ENCODE measurements around the gene DCX.

The DCX gene

DNA sequence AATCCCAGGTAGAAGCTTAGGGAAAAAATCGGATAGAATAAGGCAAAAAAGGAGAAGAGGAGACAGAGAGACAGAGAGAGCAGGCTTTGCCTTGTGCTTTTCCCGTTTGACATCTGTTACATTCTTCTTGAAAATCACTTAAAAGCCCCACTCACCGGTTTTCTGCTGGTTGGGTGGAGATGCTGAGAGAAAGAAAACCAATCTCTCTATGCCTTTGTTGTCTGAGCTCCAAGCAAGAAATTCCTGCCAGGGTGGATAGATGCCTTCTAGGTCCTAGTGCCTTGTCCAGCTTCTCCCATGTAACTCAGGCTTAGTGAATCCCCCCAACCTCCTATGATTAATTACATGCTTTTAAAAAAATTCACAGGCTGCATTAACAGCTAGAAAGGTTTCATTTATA lies at the start of gene DCX:
TSS of gene DCX (minus strand) at position 210 of the 400 bp plus-strand sequence. CDS start 1,794 bp downstream, outside the sequence.
- DNase-seq, result no peak

GRCh38 chrX:111460607-111461006 lies 48.6 kb upstream of the DCX start:
- DNase-seq, result no peak

DNA sequence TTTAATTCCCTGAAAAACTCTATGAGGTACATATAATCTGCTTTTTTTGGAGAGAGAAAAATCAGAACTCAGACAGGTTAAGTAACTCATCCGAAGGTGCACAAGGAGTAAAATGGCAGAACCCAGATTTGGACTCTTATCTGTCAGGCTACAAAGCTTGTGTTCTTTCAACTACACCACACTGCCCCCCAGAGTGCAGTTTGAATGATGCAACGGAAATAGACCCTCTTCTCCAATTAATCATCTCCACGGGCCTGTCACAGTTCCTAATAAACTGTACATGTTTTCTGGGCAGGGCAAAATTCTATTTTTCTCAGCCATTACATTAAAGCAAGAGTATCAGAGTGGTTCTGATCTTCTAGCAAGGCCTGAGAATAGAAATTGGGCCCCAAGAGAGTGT lies 35.3 kb upstream of the DCX start:
- peak; percentile 69 for DNase-seq

GRCh38 chrX:111445485-111445884 lies 33.5 kb upstream of the DCX start:
- DNase-seq, result peak; percentile 60

- DNase-seq, result peak; percentile 38
Measured at GRCh38 chrX:111444881-111445280, 32.9 kb upstream of the DCX start.

- DNase-seq, result no peak
Measured at GRCh38 chrX:111443946-111444345, 32.0 kb upstream of the DCX start.

- no peak for DNase-seq
Measured at GRCh38 chrX:111442791-111443190, 30.8 kb upstream of the DCX start.

GRCh38 chrX:111435469-111435868 lies 23.5 kb upstream of the DCX start:
- DNase-seq, result no peak

DNA sequence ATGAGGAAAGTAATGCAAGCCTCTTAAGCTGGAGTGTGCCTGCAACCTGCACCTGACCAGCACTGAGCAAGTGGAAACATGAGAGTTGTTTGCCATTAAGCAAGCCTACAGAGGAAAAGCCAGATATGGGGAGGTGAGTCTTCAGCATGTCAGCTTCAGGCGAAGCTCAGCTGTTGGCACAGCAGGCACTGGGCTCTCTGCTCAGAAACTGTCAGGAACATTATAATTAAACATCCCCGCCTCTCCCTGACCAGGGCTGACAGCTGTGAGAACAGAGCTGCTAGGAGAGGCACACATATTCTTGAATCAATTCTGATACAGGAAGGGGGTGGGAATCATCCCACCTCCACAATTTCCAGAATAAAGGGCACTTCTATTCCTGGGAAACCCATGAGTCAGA lies 19.0 kb upstream of the DCX start:
- DNase-seq, result no peak

DNA sequence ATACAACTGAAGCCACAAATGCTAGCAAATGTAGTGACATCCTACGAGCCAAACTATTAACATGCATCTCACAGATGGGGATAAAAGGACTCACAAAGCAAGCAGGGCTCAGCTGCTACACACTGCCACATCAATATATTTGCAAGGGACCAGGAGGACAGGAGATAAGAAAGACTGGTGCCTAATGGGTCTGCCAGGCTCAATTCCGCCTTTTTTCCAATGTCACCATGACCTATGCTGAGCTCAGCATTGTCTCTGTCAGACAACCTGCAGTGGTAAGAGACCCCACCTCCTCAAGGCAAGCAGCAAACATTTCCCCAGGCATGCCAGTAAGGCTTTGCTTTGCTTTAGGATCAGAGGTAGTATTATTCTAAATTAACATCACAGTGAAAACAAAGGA lies 435 bp downstream of the DCX start:
- no peak for DNase-seq

DNA sequence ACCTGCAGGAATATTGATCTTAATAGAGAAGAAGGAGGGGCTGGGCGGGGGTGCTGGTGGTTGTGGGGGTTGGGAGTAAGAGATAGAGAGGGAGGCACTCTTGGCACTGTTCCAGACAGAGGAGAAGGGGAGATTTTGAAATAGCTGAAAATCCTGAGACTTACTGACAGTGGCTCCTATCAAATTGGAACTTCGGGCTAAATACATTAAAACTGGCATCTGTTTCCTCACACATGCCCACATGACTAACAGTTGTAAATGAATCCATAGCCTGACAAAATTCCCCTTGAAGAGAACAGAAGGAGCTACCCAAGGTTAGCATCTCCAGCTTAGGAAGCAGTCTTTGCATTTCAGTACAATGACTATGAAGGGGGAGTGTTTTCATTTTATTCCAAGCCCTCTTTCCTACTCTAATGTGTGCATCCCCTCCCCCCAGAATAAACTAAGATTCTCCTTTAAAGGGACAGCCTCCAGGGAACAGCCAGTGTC lies 1.4 kb downstream of the DCX start:
- no peak for DNase-seq

DNA sequence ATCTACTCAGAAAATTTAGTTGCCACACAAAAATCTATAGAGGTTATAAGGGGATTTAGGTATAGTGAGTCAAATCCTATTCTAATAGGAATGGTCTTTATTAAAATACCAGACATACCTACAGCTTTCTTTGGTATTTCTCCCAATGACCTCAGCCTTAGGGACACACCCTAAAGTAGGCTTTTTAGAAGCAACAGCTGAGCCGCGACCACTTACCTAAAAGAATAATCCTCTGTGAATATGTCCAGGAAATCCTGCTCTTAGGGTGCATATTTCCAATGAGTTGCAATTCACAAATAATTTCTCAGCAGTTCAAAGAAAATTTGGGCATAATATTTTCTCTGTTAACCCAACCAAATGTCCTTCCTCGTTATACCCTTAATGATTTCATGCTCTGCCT lies 2.7 kb downstream of the DCX start:
- DNase-seq, result no peak

GRCh38 chrX:111407948-111408347 lies 4.0 kb downstream of the DCX start:
- DNase-seq, result no peak

DNA sequence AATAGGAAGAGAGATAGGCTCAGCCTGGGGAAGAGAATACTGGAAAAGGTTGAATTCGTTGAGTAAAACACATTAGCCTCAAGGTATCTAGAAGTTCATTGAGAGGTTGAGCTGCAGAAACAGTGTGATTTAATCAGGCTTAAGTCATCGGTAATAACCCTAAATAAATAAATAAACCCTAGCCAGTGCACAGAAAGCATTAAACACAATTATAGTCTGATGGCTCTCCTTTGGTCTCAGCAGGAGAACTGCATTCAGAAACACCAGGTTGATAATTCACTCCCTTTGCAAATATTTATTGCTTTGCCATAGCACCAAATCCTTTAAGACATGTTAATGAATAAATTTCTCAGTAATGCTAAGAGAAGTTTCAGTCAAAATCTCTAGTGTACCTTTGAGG lies 9.6 kb downstream of the DCX start:
- DNase-seq, result no peak

- DNase-seq, result no peak
Measured at GRCh38 chrX:111395149-111395548, 16.8 kb downstream of the DCX start.

DNA sequence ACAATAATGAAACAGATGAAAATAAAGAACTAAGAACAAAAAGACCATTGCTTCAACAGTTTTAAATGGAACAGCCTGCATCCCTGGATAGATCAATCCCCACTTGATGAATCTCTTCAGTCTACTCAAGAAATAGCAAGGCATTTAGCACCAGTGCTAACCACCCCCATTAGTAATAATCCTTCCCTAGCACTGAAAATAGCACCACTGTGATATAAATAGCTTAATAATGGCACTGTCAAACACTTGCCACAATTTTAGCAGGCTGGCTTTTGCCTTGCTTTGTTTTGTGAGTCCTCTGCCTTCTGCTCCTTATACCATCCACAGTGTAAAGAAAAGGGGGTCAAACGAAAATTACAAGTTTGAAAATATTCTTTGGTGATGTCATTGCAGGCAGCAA lies 17.4 kb downstream of the DCX start:
- no peak for DNase-seq

DNA sequence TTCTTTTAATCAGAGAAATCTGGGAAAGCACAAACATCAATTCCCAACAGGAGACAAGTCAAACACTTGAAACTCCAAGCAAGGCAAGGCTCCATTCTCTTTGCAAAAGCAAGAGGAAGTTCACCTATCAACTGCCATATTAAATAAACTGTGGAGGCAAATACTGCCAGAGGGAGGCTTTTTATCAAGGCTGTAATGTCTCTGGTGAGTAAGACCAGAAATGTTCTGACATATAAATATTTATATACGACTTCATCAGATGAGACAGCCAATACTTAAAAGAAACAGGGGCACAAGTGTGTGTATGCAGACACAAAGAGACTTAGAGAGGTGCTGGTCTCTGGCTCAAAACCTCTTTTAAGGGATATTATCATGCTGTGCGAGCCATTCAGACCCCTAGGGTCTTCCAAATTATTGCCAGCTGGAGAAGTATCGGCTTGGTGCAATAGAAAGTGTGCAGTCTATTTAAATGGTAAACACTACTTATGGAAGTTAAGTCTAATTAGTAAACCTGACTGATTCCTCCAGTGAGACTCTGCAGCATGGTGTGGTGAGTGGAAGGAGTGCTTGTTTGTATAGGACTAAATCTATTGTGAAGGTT lies 24.4 kb downstream of the DCX start:
- no peak for DNase-seq

- DNase-seq, result no peak
Measured at GRCh38 chrX:111386615-111387233, 25.3 kb downstream of the DCX start.

GRCh38 chrX:111386077-111386476 lies 25.9 kb downstream of the DCX start:
- DNase-seq, result no peak

DNA sequence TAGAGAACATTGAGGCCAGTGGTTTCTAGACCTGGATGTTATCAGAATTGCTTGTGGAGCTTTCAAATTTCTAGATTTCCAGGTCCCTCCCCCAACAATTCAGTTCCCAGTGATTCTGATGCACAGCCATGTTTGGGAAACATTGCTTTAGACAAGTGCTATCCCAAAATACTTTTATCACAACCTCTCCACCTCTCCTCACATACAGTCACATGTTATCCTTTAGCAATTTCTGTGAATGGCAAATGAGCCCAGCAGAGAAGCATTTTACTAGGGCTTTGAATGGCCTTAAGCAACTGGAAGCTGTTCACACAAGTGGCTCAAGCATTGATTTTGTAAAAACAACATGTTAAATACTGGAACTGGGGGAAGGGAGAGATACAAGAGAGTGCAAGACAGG lies 29.7 kb downstream of the DCX start:
- no peak for DNase-seq

GRCh38 chrX:111376897-111377578 lies 35.0 kb downstream of the DCX start:
- no peak for DNase-seq

DNA sequence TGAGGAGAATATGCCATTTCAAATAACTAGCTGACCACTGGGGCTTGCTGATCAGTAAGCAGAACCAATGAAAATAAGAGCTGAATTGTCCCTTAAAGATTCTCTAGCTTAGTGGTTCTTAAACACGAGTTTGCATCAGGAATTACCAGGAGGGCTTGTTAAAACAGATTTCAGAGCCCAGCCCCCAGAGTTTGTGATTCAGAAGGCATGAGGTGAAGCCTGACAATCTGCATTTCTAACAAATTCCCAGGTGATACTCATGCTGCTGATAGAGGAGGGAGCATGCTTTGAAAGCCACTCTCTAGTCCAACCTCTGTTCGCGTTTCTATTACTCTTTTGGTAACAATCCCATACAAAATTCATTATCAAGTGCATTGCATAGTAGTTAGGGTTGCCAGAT lies 35.5 kb downstream of the DCX start:
- DNase-seq, result no peak

- no peak for DNase-seq
Measured at GRCh38 chrX:111375747-111376146, 36.2 kb downstream of the DCX start.

DNA sequence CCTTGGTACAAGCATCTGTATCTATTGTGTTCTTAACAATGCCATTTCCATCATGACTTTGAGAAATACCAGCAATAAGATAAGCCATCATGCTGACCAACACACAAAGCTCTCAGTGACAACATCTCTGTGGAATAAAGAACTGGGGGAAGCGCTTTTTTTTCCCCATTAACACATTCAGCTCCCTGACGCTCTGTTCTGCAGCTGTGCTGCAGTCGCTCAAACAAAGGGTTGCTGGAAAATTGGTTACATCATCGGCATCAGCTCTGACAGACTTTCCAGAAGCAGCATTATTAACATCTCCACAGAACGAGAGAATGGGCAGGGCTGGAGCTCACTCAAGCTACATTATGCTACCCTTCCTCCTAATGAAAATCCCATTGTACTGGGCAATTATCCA lies 39.9 kb downstream of the DCX start:
- no peak for DNase-seq
